Ovary (tissue), 3 donors: ENCODE data around the gene BMF.

ENCODE experiments used
- POLR2A ChIP-seq: fragments of 450-650 bp; IDR thresholded peaks from one replicate; pipeline ENCODE4 v1.6.1; 2017; ENCODE audit warnings: antibody characterized with exemption, mild to moderate bottlenecking, moderate library complexity
- TF ChIP-seq, protein P1 (sequence below), 3 donors: fragments of 450-650 bp in 2 of 3; fragments of 200-600 bp in 1 of 3; IDR thresholded peaks; one replicate each; pipeline versions ENCODE4 v1.5.1 to v1.8.0; 2016 to 2022; ENCODE audit warnings: antibody characterized with exemption in 3 of 3, mild to moderate bottlenecking in 1 of 3
- donor health status: DM: no; HTN: no; CAD: no.

GRCh38 chr15:40130118-40130517 is 21.4 kb upstream of the BMF start:
- TF ChIP-seq, protein P1, sequence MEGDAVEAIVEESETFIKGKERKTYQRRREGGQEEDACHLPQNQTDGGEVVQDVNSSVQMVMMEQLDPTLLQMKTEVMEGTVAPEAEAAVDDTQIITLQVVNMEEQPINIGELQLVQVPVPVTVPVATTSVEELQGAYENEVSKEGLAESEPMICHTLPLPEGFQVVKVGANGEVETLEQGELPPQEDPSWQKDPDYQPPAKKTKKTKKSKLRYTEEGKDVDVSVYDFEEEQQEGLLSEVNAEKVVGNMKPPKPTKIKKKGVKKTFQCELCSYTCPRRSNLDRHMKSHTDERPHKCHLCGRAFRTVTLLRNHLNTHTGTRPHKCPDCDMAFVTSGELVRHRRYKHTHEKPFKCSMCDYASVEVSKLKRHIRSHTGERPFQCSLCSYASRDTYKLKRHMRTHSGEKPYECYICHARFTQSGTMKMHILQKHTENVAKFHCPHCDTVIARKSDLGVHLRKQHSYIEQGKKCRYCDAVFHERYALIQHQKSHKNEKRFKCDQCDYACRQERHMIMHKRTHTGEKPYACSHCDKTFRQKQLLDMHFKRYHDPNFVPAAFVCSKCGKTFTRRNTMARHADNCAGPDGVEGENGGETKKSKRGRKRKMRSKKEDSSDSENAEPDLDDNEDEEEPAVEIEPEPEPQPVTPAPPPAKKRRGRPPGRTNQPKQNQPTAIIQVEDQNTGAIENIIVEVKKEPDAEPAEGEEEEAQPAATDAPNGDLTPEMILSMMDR (IDR thresholded peaks at IDR 0.05), result no peak
- TF ChIP-seq POLR2A, result no peak
